NOMO-1 treated with DMSO at 0.1 percent for 48 hours (cell line): Measurements from ENCODE around the gene HSPA1B.

ENCODE experiments used
- DNase-seq: peaks from one replicate; lab custom pipeline; 2025; ENCODE audit not compliant: unreplicated experiment; lab: John Stamatoyannopoulos, UW

HSPA1B gene

DNA sequence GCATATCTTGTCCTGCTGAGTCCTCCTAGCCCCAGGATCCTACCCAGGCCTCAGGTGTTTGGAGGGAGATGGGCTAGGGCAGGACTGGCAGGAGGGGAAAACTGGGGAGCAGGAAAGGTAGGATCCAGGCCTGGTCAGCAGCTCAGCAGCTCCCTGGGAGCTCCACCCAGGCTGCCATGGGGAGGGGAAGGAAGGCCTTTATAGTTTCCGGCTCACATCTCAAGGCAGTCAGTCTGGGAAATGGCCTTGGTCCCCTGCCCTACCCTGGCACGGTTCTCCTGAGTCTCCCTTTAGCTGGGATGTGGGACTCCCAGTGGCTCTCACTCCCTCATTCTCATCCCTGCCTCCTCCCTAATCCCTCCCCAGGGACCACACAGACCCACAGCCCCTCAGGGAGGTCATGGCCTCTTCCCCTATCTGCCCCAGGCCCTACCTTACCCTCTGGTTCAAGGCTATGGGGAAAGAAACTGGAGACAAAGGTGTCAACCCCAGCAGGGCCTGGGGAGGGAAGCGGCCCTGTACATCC is 49.6 kb downstream of the HSPA1B start:
- no peak for DNase-seq

GRCh38 chr6:31877651-31878161 is 50.2 kb downstream of the HSPA1B start:
- DNase-seq, result no peak

- DNase-seq, result no peak
Measured at GRCh38 chr6:31878222-31878621, 50.7 kb downstream of the HSPA1B start.

- DNase-seq, result no peak
Measured at GRCh38 chr6:31878726-31879125, 51.2 kb downstream of the HSPA1B start, which contains the start of gene SLC44A4. Gene SLC44A4, minus strand, starts transcription at chr6:31878997. Its CDS starts 17 bp downstream, at chr6:31878980.

- DNase-seq, result no peak
Measured at GRCh38 chr6:31879143-31879542, 51.6 kb downstream of the HSPA1B start.
